ENCODE data around the gene PRKCH. TPM values are rescaled to one million over a fixed set of nuclear protein-coding genes. Genes with fewer than 3 reads are reported as not detected.

Gene PRKCH
- total and polyA plus RNA-seq, 2 donors (not counting 3 experiments of a cell fraction or from before 2014, with no cell fraction given): 97.7 to 103 TPM

GRCh38 chr14:61374284-61374683, 52.9 kb downstream of the PRKCH start:
- peaks cover 3% of the 10 kb centered on the region for H4K20me1 ChIP-seq (replicated peaks; ENCODE audit: control insufficient read depth, extremely low read depth, insufficient read depth, low read length)
- H3K9me3 ChIP-seq (replicated peaks; ENCODE audit: control insufficient read depth, insufficient read depth, low read length): peaks cover 2% of the 10 kb centered on the region
- no TSS peak for BruUV-seq (replicated peaks)
- DNase-seq (ENCODE audit: low read depth, low spot score) (no peak), FAIRE-seq (no peak)
- H3K27me3 ChIP-seq (ENCODE audit: control insufficient read depth in 2 of 2, insufficient read depth in 2 of 2, low read length in 2 of 2): no peaks in the 10 kb centered on the region
- no peak for TF ChIP-seq GATA2 (IDR thresholded peaks at IDR 0.05; ENCODE audit: insufficient read depth, insufficient read length, low read depth, low read length)
- intact Hi-C loops (cut with micrococcal nuclease): no loop called here
- ChIA-PET CTCF (no interaction called here), POLR2A (no interaction called here)
- H3K4me3 ChIP-seq (replicated peaks in 1 of 3; ENCODE audit: insufficient read depth in 1 of 3, low read depth in 1 of 3, low read length in 3 of 3): no peak overlapping the region
- H3K4me1 ChIP-seq (ENCODE audit: control insufficient read depth, extremely low read depth, insufficient read depth, low read length): no peaks in the 10 kb centered on the region
- H3K36me3 ChIP-seq (ENCODE audit: control insufficient read depth in 2 of 2, extremely low read depth in 1 of 2, insufficient read depth in 2 of 2, low read length in 2 of 2): no peaks in the 10 kb centered on the region
- no peak overlapping the region for H3K4me2 ChIP-seq (ENCODE audit: insufficient read depth, low read length)
- H2AFZ ChIP-seq (ENCODE audit: low read depth, low read length): no peak overlapping the region
- H3K9me1 ChIP-seq (replicated peaks; ENCODE audit: control insufficient read depth, extremely low read depth, insufficient read depth, low read length): no peaks in the 10 kb centered on the region
- no peak overlapping the region for H3K9ac ChIP-seq (replicated peaks; ENCODE audit: extremely low read depth, insufficient read depth, low read length)
- no peak overlapping the region for H3K27ac ChIP-seq (ENCODE audit: insufficient read depth, low read depth, low read length)
- dilution Hi-C loops (cut with MboI; ENCODE audit: extremely low pct_ligation_motif_present, low sequenced_read_pairs): no loop called here
- peaks cover 83% of the 10 kb centered on the region for H3K79me2 ChIP-seq (ENCODE audit: control insufficient read depth, insufficient read depth, low read length)

GRCh38 chr14:61375218-61375617, 53.8 kb downstream of the PRKCH start:
- Histone ChIP-seq H3K9me1 (replicated peaks; ENCODE audit: control insufficient read depth, extremely low read depth, insufficient read depth, low read length) (no peaks in the 10 kb centered on the region), H3K4me1 (ENCODE audit: control insufficient read depth, extremely low read depth, insufficient read depth, low read length) (no peaks in the 10 kb centered on the region), H3K27me3 (ENCODE audit: control insufficient read depth in 2 of 2, insufficient read depth in 2 of 2, low read length in 2 of 2) (no peaks in the 10 kb centered on the region), H3K9ac (replicated peaks; ENCODE audit: extremely low read depth, insufficient read depth, low read length) (no peak overlapping the region), H3K79me2 (ENCODE audit: control insufficient read depth, insufficient read depth, low read length) (peaks cover 86% of the 10 kb centered on the region), H4K20me1 (replicated peaks; ENCODE audit: control insufficient read depth, extremely low read depth, insufficient read depth, low read length) (peaks cover 2% of the 10 kb centered on the region), H3K9me3 (replicated peaks; ENCODE audit: control insufficient read depth, insufficient read depth, low read length) (peaks cover 2% of the 10 kb centered on the region), H2AFZ (ENCODE audit: low read depth, low read length) (no peak overlapping the region), H3K36me3 (ENCODE audit: control insufficient read depth in 2 of 2, extremely low read depth in 1 of 2, insufficient read depth in 2 of 2, low read length in 2 of 2) (no peaks in the 10 kb centered on the region), H3K27ac (ENCODE audit: insufficient read depth, low read depth, low read length) (no peak overlapping the region), H3K4me3 (replicated peaks in 1 of 3; ENCODE audit: insufficient read depth in 1 of 3, low read depth in 1 of 3, low read length in 3 of 3) (no peak overlapping the region), H3K4me2 (ENCODE audit: insufficient read depth, low read length) (no peak overlapping the region)
- ChIA-PET POLR2A (no interaction called here), CTCF (no interaction called here)
- TF ChIP-seq CTCF (IDR thresholded peaks at IDR 0.05; ENCODE audit: extremely low read depth in 1 of 2, insufficient read depth in 1 of 2, low read depth in 1 of 2, low read length in 2 of 2) (no peak), MAX (IDR thresholded peaks at IDR 0.05; ENCODE audit: insufficient read depth, insufficient read length) (no peak)
- intact Hi-C loops (cut with micrococcal nuclease): no loop called here
- DNase-seq (ENCODE audit: low read depth, low spot score) (no peak), FAIRE-seq (no peak)
- dilution Hi-C loops (cut with MboI; ENCODE audit: extremely low pct_ligation_motif_present, low sequenced_read_pairs): no loop called here
- BruUV-seq (replicated peaks): no TSS peak
